ENCODE data around the gene BEX3.
"Not testable (repeated sequence)": the region's sequence is repeated elsewhere in the genome, so short reads cannot be mapped to it uniquely, and the experiment has no call there.

Gene BEX3

DNA sequence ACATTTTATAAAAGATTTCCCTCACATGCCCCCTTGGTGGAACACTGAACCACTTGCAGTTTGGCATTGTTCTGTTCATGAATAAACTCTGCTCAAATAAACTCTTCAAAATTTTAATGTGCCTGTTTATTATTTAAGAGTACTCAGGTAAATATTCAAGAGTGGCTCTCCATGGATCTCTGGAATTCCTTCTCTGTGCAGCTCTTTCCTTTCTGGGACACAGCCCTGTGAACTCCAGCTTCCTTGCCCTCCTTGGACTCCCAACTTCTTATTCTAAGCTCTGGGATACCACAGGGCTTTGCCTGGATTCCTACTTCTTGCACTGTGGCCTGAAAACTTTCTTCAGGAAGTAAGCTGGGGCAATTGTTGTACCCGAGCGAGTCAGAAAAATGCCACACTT, 8.3 kb downstream of the BEX3 start:
- DNase-seq, result no peak

DNA sequence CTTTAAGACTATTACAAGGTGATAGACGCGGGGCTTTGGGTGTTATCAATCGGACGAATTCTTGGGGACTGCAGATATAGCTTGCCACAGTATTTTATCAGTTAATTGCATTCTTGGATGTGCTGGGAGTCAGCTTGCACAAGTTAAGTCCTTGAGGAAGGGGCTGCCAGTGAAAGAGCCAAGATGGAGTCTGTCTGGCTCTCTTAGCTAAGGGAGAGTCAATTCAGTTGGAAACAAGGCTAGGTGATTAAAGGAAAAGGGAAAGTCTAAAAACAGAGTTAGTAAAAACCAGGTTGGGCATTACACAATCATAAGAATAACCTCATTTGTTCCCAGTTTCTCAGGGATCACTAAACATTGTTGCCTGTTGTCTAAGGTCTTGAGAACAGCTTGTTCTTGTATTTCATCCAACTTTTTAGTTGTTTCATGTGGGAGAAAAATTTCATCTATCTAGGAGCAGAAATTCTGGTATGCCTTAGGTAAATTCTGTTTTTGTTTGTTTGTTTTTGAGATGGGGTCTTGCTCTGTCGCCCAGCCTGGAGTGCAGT, 9.0 kb downstream of the BEX3 start:
- not testable (repeated sequence) for DNase-seq

DNA sequence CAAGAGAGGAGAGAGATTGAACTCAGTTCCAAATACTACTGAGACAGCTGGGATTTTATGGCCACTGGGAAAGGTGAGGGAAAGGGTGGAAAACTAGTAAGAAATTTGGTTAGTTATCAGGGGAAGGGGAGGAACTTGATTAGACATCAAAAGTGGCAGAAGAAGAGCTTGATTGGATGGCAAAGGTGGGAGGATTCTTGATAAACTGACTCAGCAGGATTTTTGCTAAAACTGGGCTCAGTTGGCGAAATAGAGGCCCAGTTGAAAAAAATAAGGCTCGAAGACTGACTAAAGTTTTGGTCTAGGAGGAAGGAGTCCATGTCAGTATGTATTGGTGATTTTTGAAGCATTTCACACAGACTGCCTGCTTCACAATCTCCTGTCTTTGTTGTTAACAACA, 10.0 kb downstream of the BEX3 start:
- DNase-seq, result no peak

DNA sequence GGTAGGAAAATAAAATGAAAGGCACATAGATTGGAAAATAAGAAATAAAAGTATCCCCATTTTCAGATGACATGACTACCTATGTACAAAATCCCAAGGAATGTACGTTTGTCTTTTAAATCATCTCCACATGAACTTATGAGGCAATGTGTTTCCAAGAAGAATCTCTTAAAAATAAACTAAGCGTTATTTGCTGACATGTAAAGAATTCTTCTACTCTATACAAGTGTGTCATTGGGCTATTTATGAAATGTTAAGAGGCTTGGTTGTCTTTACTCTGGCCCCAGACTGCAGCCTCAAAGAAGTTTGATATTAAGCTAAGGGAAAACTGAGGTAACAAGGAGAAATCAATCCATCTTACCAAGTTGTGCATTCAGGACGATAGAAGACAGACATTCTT, 17.1 kb downstream of the BEX3 start:
- DNase-seq, result no peak

DNA sequence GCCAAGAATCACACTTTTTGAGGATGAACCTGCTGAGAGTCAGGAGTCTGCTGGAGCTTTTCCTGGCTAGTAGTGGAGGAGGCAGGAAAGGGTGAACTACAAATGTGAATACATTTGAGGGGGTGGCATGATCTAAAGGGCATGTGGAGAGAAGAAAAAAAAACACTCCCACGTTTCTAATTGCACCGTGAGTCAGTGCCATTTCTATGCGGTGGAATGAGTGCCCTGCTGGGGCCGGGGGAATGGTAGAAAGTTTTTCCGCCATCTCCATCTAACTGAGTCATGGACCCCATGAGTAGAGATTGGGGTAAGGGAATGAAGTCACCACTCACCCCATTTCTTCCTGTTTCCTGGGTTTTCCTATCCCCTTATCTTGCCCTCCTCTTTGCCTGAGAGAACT, 19.8 kb downstream of the BEX3 start:
- DNase-seq, result peak; percentile 0

DNA sequence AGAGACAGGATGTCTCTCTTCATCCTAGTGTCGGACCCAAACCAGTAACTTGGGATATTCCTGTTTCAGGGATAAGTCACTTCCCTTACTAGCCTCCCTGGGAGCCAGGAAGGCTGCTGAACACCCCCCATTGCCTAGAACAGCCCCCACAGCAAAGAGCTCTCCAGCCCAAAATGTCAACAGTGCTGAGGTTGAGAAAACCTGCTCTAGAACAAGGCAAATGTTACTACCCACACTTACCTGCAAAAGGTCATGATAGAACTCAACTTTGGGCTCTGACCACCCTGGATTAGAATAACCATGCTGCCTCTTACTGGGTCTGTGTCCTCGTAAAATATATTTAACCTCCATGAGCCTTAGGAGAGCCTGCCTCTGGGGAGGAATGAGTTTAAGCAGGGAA, 20.3 kb downstream of the BEX3 start:
- DNase-seq, result no peak

DNA sequence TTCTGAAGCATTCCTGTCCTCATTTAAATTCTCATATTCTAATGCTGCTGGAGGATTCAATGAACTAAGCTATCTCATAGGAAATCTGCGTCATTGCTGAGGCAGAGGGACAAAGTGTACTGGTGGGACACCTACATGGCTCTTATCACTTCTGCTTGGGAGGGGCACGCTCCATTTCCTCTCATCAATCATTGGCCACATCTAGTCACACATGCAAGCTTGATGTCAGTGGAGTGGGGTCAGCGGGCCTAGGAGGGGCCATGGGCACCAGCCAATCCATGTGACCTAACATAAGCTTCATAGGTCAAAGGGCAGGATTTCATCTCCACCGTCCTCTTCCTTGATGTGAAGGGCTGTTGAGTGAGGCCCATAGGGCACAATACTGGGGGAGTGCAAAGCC, 21.4 kb downstream of the BEX3 start:
- DNase-seq, result no peak

DNA sequence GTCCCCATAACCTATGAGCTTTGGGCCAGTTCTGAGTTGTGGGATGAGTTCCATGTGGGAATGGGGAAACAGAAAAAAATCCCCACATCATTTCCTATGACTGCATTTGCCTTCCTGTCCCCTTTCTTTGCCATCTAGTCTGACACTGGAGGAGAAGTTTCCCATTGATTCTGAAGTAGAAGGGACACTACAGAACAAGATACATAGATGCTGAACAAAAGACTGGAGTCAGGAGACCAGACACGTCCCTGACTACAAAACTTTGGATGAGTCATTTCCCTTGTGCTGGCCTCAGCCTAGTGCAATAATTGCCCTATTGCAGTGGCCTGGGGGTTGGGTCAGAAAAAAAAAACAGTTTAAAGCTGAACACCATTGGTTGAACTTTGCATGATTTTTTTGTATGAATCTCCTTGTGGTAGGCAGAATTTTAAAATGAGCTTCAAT, 22.1 kb downstream of the BEX3 start:
- DNase-seq, result peak; percentile 9

DNA sequence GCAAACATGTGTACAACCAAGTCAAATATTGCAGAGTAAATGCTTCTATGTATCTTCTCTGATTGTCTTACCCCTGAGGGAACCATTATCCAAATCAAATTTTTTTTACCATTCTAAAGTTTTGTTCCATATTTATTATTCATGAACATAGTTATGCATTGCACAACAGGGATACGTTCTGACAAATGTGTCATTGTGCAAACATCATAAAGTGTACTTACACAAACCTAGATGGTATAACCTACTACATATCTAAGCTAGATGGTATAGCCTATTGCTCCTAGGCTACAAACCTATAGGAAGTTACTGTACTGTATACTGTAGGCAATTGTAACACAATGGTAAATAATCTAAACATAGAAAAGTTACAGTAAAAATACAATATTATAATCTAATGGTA, 23.4 kb downstream of the BEX3 start:
- DNase-seq, result no peak

DNA sequence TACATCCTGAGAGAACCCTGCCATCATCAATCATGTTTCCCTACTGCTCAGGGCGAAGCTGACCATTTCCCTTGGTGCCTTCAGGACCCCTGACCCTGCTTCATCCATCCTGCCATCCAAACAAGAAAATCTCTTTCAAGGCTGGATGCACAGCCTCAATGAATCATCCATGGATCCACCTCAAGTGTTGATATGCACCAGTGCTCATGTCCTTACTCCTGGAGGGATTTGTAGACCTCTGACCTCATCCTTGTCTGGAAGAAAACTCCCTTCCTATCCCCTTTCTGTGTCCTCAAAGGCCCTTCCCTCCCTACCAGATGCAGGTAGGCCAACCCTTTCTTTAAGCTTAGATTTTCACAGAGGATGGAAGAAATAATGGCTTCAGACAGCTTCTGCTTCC, 24.6 kb downstream of the BEX3 start:
- no peak for DNase-seq

DNA sequence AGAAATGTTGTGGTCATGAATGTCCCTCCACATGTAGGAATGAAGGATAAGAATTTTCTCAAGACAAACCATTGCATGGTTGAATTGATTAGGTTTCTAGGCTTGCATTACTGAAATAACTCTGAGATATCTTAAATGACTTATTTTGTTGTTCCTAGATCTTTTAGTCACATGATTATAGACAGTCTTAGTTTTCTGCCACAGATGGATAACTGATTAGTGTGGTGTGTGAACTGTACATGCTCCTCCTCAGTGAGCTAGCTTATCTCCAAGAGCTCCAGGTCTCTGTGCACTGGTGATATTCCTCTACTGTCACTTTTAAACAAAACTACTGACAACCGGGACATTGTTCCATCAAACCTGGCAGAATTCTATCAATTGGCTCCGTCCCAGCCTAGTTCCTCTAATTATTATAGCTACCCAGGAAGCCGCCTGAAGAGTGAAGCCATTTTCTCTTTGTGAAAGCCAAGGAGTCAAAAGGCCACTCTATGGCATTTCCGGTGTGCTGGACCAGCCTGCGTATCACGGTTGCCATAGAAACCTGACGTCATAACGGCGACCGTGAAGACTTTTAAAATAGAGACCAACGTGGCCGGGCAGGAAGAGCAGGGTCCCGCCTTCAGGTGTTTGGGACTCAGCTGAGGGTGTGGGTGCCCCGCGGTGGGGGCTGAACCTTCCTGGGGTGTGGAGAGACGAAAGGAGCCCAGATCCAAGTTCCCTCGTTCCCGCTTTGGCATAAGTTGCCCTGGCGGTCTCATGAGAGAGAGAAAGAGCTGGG, 28.1 kb downstream of the BEX3 start:
- peak; percentile 8 for DNase-seq

DNA sequence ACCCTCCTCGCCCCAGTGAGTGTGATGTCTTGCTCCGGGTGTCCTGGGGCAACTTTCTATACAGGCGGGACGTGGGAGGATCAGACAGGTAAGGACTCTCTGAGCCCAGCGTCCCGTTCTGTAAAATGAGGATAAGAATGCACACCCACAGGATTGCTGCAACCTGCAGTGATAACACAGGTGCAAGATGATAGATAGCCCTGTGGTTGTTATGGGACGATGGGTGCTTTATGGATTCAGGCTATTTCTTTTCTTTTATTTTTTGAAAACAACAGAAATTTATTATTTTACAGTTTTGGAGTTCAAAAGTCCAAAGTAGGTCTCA, 28.6 kb downstream of the BEX3 start:
- DNase-seq, result no peak

DNA sequence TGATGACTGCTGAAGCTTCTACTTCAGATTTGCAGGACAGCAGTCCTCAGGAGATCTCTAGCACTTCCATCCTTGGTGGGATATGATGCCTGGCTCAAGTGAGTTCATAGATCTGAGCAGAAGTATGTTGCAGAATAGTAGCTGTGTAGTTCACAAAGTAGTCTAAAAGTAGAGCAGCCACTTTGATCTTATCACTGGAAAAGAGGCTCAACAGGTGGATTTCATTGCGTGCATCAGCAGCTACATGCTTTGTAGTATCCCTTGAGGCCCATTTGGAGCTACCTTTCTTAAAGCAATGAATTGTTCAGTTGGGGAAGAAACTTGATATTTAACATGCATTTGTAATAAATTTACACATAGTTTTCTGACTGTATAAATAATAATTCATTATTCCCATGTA, 29.9 kb downstream of the BEX3 start:
- no peak for DNase-seq

DNA sequence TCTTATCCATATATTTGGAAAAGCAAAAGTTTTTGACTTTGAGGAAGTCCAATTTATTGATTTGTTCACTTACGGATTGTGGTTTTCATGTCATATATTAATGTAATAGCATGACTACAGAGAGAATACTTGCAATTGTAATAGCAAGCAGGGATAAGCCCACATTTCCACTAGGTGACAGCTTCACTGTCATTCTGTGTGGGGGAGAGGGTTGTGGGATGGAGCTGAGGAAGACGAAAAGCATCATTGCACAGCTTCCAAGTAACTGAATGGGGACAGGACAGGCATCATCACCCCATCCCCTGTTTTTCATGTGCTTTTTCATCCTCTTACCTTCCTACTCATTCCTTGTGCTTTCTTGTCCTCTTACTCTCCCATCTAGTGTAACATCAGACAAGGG, 31.4 kb downstream of the BEX3 start:
- DNase-seq, result no peak

DNA sequence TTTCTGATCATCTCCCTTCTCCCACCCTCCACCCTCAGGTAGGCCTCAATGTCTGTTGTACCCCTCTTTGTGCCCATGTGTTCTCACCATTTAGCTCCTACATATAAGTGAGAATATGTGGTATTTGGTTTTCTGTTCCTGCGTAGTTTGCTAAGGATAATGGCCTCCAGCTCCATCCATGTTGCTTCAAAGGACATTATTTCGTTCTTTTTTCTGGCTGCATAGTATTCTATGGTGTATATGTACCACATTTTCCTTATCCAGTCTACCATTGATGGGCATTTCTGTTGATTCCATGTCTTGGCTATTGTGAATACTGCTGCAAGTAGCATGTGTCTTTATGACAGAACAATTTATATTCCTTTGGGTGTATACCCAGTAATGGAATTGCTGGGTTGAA, 35.4 kb downstream of the BEX3 start:
- not testable (repeated sequence) for DNase-seq

DNA sequence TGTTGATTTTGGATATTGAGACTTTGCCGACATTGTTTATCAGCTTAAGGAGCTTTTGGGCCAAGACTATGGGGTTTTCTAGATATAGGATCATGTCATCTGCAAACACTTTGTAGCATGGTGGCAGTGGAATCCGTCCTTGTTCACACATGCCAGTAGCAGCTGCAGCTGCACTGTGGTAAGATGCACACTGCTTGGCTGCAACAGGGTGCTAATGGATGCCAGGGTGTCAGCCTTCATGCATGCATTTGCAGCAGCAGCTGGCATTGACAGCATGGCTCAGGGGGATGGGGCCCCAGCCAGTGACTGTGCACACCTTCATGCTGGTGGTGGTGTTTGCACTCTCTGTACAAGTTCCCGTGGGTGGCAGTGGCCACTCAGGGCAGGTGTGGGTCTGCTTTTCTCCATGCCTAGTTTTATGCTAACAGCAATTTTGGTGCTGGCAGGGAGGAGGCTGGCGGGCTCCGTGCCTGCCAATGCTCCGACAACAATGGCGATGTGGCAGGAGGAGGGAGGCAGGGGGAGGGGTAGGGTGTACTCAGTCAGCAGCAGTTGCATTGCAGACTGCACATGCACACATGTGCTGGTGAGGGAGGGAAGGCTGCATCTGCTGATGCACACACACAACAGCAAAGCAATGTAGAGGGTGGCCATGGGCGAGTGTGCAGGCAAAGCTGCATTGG, 37.5 kb downstream of the BEX3 start:
- DNase-seq, result no peak

DNA sequence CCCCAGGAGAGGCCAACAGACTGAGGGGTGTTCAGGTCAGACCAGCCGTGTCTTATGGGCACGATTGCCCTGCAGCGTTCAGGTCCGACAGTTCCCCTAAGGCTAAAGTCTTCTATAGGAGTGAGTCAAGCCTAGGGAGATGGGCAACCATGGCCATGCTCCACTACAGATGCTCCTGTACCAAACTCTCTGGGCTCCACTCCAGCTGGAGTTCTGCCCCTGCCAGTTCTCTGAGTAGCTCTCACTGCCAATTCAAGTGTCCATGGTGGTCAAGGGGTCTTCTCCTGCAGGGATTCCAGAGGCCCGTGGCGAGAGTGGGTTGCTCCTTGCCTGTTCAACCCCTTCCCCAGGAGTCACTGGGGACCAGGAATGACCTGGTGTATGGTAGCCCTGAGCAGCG, 38.2 kb downstream of the BEX3 start:
- no peak for DNase-seq

DNA sequence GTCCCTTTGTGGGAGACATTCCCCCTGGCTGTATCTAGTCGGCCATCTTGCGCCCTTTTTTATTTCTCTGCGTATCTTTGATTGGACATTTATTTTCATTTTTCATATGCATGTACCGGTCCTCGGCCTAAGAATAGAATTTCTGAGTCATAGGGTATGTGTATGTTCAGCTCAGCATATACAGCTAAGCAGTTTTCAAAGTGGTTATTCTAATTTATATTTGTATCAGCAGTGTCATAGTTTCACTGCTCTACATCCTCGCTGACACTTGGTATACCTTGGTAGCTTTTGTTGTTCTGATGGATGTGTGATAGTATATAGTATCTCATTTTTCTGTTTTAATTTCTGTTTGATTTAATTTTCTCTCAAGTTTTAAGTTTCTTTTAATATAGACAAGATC, 38.7 kb downstream of the BEX3 start:
- DNase-seq, result no peak

DNA sequence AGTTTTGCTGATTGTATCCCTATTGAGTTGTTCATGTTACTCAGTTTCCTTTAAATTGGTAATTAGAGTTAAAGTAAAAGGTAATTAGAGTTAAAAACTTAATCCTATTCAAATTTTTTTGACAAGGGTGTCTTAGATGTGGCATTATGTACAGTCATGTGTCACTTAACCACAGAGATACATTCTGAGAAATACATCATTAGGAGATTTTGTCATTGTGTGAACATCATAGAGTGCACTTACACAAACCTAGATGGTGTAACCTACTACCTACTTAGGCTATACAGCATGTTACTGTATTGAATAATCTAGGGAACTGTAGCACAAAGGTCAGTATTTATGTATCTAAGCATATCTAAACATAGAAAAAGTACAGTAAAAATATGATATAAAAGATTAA, 39.2 kb downstream of the BEX3 start:
- DNase-seq, result no peak

DNA sequence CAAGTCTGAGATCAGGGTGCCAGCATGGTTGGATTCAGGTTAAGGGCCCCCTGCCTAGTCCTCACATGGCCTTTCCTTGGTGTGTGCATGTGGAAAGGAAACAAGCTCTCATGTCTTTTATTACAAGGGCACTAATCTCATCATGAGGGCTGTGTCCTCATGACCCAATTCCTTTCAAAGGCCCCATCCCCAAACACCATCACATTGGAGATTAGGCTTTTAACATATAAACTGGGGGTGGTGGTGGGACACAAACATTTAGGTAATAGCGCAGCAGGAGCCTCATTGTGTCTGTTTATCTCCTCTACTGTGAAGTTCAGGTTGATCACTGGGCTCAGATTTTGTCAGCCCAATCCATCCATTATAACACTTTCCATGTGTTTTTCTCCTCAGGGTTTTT, 41.0 kb downstream of the BEX3 start:
- DNase-seq, result no peak

DNA sequence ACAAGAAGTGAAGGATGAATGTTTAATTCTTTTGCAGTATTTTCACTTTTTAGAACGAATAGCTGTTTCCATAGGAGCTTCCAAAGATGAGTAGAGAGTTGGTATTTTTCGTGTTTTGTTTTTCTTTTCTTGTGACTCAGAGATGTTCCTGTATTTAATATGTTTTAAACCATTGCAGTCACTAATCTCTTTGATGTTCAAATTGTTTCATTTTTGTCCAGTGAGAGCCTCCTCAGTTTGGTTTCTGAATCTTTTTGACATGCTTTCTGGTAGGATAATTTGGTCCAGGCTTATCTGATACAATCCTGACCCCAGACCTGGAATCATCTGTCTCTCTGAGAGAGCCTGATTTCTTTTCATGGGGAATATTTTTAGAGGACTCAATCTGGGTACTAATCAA, 41.6 kb downstream of the BEX3 start:
- no peak for DNase-seq

DNA sequence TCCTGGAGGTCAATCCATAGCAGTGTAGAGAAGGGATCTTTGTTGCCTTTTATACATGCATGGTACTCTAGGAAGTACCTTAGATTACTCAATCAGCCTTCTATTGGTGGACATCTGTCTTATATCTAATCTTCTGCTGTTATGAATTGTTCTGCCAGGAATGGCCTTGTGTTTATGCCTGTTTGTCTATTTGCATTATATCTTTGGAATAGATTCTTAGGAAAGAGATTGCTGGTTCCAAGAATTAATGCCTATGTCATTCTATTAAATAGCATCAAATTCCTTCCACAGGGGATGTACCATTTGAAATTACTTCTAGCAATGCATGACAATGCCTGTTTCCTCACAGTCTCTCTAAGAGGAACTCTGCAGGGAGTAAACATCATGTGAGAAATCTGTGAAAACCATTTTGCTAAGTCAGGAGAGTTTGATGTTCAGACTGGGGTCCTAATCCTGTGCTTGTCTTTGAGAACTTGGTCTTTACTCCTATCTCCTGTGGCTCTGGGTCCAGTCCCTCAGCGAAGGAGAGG, 42.5 kb downstream of the BEX3 start:
- DNase-seq, result no peak

DNA sequence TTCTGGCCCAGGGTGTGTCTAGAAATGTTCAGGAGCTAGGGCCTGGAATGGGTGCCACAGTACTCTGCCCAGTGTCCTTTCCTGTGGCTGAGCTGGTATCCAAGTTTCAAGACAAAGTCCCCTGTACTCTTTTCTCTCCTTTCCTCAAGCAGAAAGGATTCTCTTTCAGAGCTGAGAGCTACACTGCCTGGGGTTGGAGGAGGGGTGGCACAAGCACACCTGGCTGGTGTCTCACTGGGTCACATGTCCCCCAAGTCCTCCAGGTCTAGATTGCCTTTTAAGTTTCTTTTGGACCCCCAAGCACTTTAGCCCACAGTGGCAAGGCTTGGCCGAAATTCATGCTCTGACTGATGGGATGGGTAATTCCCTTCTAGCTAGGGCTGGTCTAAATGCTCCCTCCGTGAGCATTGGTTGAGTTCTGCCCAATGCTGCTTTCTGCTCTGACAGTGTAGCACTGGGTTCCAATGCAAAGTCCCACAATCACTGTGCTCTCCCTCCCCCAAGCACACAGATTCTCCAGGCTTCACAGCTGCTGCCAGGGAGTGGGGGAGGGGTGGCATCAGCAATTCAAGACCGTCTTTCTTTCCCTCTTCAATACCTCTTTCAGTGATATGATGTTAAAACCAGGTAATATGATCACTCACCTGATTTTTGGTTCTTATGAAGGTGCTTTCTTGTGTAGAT, 47.8 kb downstream of the BEX3 start:
- DNase-seq, result no peak
